Adipocyte (in vitro differentiated cells): ENCODE measurements around the gene ACTN1.

Source experiments
- DNase-seq: peaks from one replicate; pipeline ENCODE4 v3.0.0-alpha.2; 2015; ENCODE audit warnings: low read depth
- H3K27me3 ChIP-seq: replicated peaks from 2 replicates; pipeline ENCODE4 v1.7.0; 2013; ENCODE audit warnings: mild to moderate bottlenecking, low read length, moderate library complexity; ENCODE audit not compliant: control insufficient read depth, insufficient read depth
- H3K36me3 ChIP-seq: 2 replicates; pipeline ENCODE4 v1.7.0; 2013; ENCODE audit warnings: low read length, mild to moderate bottlenecking, moderate library complexity; ENCODE audit not compliant: control insufficient read depth, insufficient read depth, severe bottlenecking
- H3K4me1 ChIP-seq: 2 replicates; pipeline ENCODE4 v1.7.0; 2013; ENCODE audit warnings: mild to moderate bottlenecking, low read length, moderate library complexity; ENCODE audit not compliant: control insufficient read depth, insufficient read depth
- H3K4me3 ChIP-seq: 2 replicates; pipeline ENCODE4 v1.7.0; 2013; ENCODE audit warnings: mild to moderate bottlenecking, low read length, moderate library complexity
- H3K9ac ChIP-seq: 2 replicates; pipeline ENCODE4 v1.7.0; 2013; ENCODE audit warnings: mild to moderate bottlenecking, low read length, moderate library complexity
- H3K9me3 ChIP-seq: 2 replicates; pipeline ENCODE4 v1.7.0; 2013; ENCODE audit warnings: mild to moderate bottlenecking, low read length, moderate library complexity; ENCODE audit not compliant: control insufficient read depth

The ACTN1 gene

GRCh38 chr14:68881396-68881795 is 97.7 kb downstream of the ACTN1 start:
- peaks cover 13% of the 10 kb centered on the region for H3K4me1 ChIP-seq
- no peak overlapping the region for H3K4me3 ChIP-seq
- no peaks in the 10 kb centered on the region for H3K9me3 ChIP-seq
- H3K9ac ChIP-seq, result no peak overlapping the region
- H3K36me3 ChIP-seq, result peaks cover 95% of the 10 kb centered on the region
- no peaks in the 10 kb centered on the region for H3K27me3 ChIP-seq
- no peak for DNase-seq

GRCh38 chr14:68880581-68881105 is 98.5 kb downstream of the ACTN1 start:
- H3K4me3 ChIP-seq, result no peak overlapping the region
- H3K36me3 ChIP-seq, result peaks cover 96% of the 10 kb centered on the region
- H3K9ac ChIP-seq, result no peak overlapping the region
- H3K4me1 ChIP-seq, result peaks cover 13% of the 10 kb centered on the region
- H3K27me3 ChIP-seq, result no peaks in the 10 kb centered on the region
- no peak for DNase-seq
- H3K9me3 ChIP-seq, result no peaks in the 10 kb centered on the region

- DNase-seq, result no peak
- no peaks in the 10 kb centered on the region for H3K9me3 ChIP-seq
- H3K36me3 ChIP-seq, result peaks cover 97% of the 10 kb centered on the region
- H3K9ac ChIP-seq, result no peak overlapping the region
- H3K4me1 ChIP-seq, result peaks cover 12% of the 10 kb centered on the region
- no peak overlapping the region for H3K4me3 ChIP-seq
- H3K27me3 ChIP-seq, result no peaks in the 10 kb centered on the region
Observed at GRCh38 chr14:68879841-68880575, 99.1 kb downstream of the ACTN1 start.

GRCh38 chr14:68879321-68879781 is 99.8 kb downstream of the ACTN1 start:
- peaks cover 98% of the 10 kb centered on the region for H3K36me3 ChIP-seq
- H3K27me3 ChIP-seq, result no peaks in the 10 kb centered on the region
- no peak overlapping the region for H3K9ac ChIP-seq
- H3K4me3 ChIP-seq, result no peak overlapping the region
- DNase-seq, result no peak
- H3K4me1 ChIP-seq, result peaks cover 6% of the 10 kb centered on the region
- H3K9me3 ChIP-seq, result no peaks in the 10 kb centered on the region

- H3K27me3 ChIP-seq, result no peaks in the 10 kb centered on the region
- no peaks in the 10 kb centered on the region for H3K9me3 ChIP-seq
- peaks cover 98% of the 10 kb centered on the region for H3K36me3 ChIP-seq
- H3K4me1 ChIP-seq, result peaks cover 1% of the 10 kb centered on the region
- DNase-seq, result no peak
- no peak overlapping the region for H3K4me3 ChIP-seq
- no peak overlapping the region for H3K9ac ChIP-seq
Observed at GRCh38 chr14:68878908-68879307, 100.2 kb downstream of the ACTN1 start.

GRCh38 chr14:68877993-68878575 is 101.0 kb downstream of the ACTN1 start:
- no peak overlapping the region for H3K4me3 ChIP-seq
- DNase-seq, result no peak
- peaks cover 98% of the 10 kb centered on the region for H3K36me3 ChIP-seq
- H3K9me3 ChIP-seq, result no peaks in the 10 kb centered on the region
- H3K4me1 ChIP-seq, result no peaks in the 10 kb centered on the region
- no peak overlapping the region for H3K9ac ChIP-seq
- no peaks in the 10 kb centered on the region for H3K27me3 ChIP-seq

DNA sequence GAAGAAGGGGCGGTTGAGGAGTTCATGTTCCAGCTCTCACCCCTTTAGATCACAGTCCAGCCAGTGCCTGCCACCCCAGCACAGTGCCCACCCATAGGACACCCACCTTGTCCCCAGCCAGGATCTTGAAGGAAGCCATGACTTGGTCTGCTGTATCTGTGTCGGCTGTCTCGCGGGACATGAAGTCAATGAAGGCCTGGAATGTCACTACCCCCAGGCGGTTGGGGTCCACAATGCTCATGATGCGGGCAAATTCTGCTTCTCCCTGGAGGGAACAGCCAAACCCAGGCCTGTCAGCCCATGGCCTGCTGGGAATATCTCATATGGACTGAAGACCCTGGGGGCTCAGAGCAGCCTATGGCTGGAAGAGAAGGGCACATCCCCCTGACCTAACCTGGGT is 102.1 kb downstream of the ACTN1 start:
- Histone ChIP-seq H3K36me3 (peaks cover 98% of the 10 kb centered on the region), H3K4me3 (no peak overlapping the region), H3K9ac (no peak overlapping the region), H3K4me1 (no peaks in the 10 kb centered on the region), H3K27me3 (no peaks in the 10 kb centered on the region), H3K9me3 (no peaks in the 10 kb centered on the region)
- no peak for DNase-seq

DNA sequence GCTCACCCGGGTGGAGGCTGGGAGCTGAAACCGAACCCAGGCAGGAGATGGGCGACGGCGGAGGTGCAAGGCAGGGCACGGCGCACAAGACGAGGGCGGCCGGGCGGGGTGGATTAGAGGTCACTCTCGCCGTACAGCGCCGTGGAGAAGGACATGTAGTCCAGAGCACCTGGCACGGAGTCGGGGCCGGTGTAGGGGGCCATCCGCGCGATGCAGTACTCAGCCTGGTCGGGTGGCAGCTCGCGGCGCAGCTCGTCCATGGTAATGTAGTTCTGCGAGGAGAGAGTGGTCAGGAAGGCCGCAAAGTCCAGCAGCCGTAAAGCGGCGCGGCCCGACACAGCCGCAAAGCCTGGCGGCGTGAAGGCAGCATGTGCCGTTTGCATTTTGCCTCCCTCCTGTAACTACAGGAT is 104.4 kb downstream of the ACTN1 start:
- no peak for DNase-seq
- no peaks in the 10 kb centered on the region for H3K27me3 ChIP-seq
- H3K4me1 ChIP-seq, result no peaks in the 10 kb centered on the region
- H3K36me3 ChIP-seq, result peaks cover 91% of the 10 kb centered on the region
- no peak overlapping the region for H3K4me3 ChIP-seq
- H3K9me3 ChIP-seq, result no peaks in the 10 kb centered on the region
- no peak overlapping the region for H3K9ac ChIP-seq

- Histone ChIP-seq H3K4me1 (no peaks in the 10 kb centered on the region), H3K9ac (no peak overlapping the region), H3K36me3 (peaks cover 79% of the 10 kb centered on the region), H3K27me3 (no peaks in the 10 kb centered on the region), H3K9me3 (no peaks in the 10 kb centered on the region), H3K4me3 (no peak overlapping the region)
- DNase-seq, result peak; percentile 37
Observed at GRCh38 chr14:68873376-68873775, 105.7 kb downstream of the ACTN1 start.

DNA sequence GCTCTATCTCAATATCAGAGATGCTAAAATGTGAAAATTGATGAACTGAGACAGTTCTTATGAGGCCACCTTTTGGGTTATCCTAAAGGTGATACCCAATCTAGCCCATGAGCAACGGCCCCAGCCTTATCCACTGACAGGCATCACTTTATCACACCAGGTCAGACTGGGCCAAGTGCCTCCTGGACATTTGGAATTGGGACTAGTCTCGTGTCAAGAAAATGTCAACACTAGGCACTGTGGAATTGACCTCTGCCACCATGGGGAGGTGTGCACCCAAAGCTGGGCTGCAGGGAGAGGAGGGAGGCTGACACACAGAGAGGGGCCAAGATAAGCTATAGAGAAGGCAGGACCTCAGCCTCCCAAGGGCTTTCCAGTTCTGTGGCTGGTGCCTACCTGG is 107.7 kb downstream of the ACTN1 start:
- no peak overlapping the region for H3K9ac ChIP-seq
- H3K9me3 ChIP-seq, result no peaks in the 10 kb centered on the region
- H3K4me1 ChIP-seq, result no peaks in the 10 kb centered on the region
- no peak overlapping the region for H3K4me3 ChIP-seq
- peaks cover 59% of the 10 kb centered on the region for H3K36me3 ChIP-seq
- H3K27me3 ChIP-seq, result no peaks in the 10 kb centered on the region
- DNase-seq, result no peak

DNA sequence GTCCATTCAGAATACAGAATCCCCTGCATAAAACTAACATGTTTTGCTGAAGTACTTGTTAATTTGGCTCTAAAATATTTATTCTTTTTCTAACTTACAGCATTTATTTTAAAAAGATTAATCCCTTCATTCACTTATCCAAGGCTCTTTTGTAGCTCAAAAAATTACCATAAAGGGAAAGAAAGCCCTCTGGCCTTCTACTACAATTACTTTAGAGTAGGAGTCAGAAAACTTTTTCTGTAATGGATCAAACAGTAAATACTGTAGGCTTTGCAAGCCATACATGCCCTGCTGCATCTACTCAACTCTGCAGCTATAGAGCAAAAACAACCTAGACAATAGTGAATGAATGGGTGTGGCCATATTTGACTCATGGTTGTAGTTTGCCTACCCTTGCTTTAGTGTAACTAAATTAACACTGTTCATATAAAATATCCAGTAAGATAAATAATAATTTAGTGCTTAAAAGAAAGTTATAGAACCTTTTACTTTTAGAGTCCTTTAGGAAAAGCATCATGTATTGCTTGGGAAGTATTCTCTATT is 112.0 kb downstream of the ACTN1 start:
- no peak overlapping the region for H3K4me3 ChIP-seq
- peaks cover 3% of the 10 kb centered on the region for H3K4me1 ChIP-seq
- peaks cover 8% of the 10 kb centered on the region for H3K9me3 ChIP-seq
- peaks cover 16% of the 10 kb centered on the region for H3K36me3 ChIP-seq
- DNase-seq, result no peak
- H3K9ac ChIP-seq, result no peak overlapping the region
- H3K27me3 ChIP-seq, result no peaks in the 10 kb centered on the region
